Activated CD8-positive, alpha-beta memory T cell treated with anti-CD3 and anti-CD28 coated beads, Interleukin-2, amount 50 U/mL, for 24 hours (primary cell): ENCODE data around the gene KLHL24.
"Not testable (repeated sequence)": the region's sequence is repeated elsewhere in the genome, so short reads cannot be mapped to it uniquely, and the experiment has no call there.

Experiments used
- DNase-seq: peaks from one replicate; pipeline ENCODE4 v3.0.0-alpha.2; 2020; ENCODE audit errors: extremely low read depth

The KLHL24 gene

GRCh38 chr3:183634707-183635106 is 716 bp upstream of the KLHL24 start:
- DNase-seq: no peak

GRCh38 chr3:183635107-183635430 is 354 bp upstream of the KLHL24 start:
- DNase-seq: no peak

GRCh38 chr3:183636221-183637105 is 1.0 kb downstream of the KLHL24 start:
- peak; percentile 82 for DNase-seq

GRCh38 chr3:183637106-183637486 is 1.7 kb downstream of the KLHL24 start:
- no peak for DNase-seq

- DNase-seq: not testable (repeated sequence)
Measured at GRCh38 chr3:183637633-183638032, 2.2 kb downstream of the KLHL24 start.

GRCh38 chr3:183638101-183638852 is 2.9 kb downstream of the KLHL24 start:
- no peak for DNase-seq

GRCh38 chr3:183640635-183641034 is 5.2 kb downstream of the KLHL24 start:
- DNase-seq: not testable (repeated sequence)

- no peak for DNase-seq
Measured at GRCh38 chr3:183641882-183642281, 6.5 kb downstream of the KLHL24 start.

- no peak for DNase-seq
Measured at GRCh38 chr3:183644244-183644643, 8.8 kb downstream of the KLHL24 start.

GRCh38 chr3:183645254-183645653 is 9.8 kb downstream of the KLHL24 start:
- DNase-seq: no peak

- DNase-seq: no peak
Measured at GRCh38 chr3:183650554-183650953, 15.1 kb downstream of the KLHL24 start.

- DNase-seq: no peak
Measured at GRCh38 chr3:183653209-183654064, 18.0 kb downstream of the KLHL24 start.

- no peak for DNase-seq
Measured at GRCh38 chr3:183654727-183655126, 19.3 kb downstream of the KLHL24 start.

GRCh38 chr3:183662099-183662498 is 26.7 kb downstream of the KLHL24 start:
- DNase-seq: no peak

- DNase-seq: no peak
Measured at GRCh38 chr3:183664913-183665381, 29.5 kb downstream of the KLHL24 start.

GRCh38 chr3:183680061-183680460 is 44.6 kb downstream of the KLHL24 start:
- no peak for DNase-seq

- DNase-seq: no peak
Measured at GRCh38 chr3:183687705-183688104, 52.3 kb downstream of the KLHL24 start.

- no peak for DNase-seq
Measured at GRCh38 chr3:183688874-183689273, 53.5 kb downstream of the KLHL24 start.

GRCh38 chr3:183689621-183690020 is 54.2 kb downstream of the KLHL24 start:
- not testable (repeated sequence) for DNase-seq

GRCh38 chr3:183690402-183690995 is 55.1 kb downstream of the KLHL24 start:
- no peak for DNase-seq

GRCh38 chr3:183692436-183692835 is 57.0 kb downstream of the KLHL24 start:
- no peak for DNase-seq
